IPS-NIHi7 (cell line): ENCODE measurements around the gene KCNS1.
A peak's percentile ranks its signal among the peaks of the same experiment; 100 is the strongest.

Experiments
- DNase-seq: peaks from one replicate; pipeline ENCODE4 v3.0.0; 2012; ENCODE audit warnings: mixed read lengths; ENCODE audit errors: extremely low spot score

Gene KCNS1

GRCh38 chr20:45051204-45052060 is 49.5 kb downstream of the KCNS1 start:
- no peak for DNase-seq

GRCh38 chr20:45049904-45050471 is 50.9 kb downstream of the KCNS1 start:
- DNase-seq: no peak

- DNase-seq: no peak
Observed at GRCh38 chr20:45049438-45049837, 51.5 kb downstream of the KCNS1 start.

GRCh38 chr20:45047581-45048119 is 53.3 kb downstream of the KCNS1 start:
- DNase-seq: no peak

GRCh38 chr20:45044601-45045000 is 56.3 kb downstream of the KCNS1 start:
- DNase-seq: no peak

GRCh38 chr20:45044084-45044573 is 56.8 kb downstream of the KCNS1 start:
- DNase-seq: peak; percentile 67

GRCh38 chr20:45042978-45043377 is 57.9 kb downstream of the KCNS1 start:
- no peak for DNase-seq
